ENCODE measurements around the gene BTNL3. TPM values are rescaled to one million over a fixed set of nuclear protein-coding genes. Genes with fewer than 3 reads are reported as not detected.
"Not testable (repeated sequence)": the region's sequence is repeated elsewhere in the genome, so short reads cannot be mapped to it uniquely, and the experiment has no call there.

BTNL3 gene
- total RNA-seq, 1 experiment from 2014 or later = not detected

DNA sequence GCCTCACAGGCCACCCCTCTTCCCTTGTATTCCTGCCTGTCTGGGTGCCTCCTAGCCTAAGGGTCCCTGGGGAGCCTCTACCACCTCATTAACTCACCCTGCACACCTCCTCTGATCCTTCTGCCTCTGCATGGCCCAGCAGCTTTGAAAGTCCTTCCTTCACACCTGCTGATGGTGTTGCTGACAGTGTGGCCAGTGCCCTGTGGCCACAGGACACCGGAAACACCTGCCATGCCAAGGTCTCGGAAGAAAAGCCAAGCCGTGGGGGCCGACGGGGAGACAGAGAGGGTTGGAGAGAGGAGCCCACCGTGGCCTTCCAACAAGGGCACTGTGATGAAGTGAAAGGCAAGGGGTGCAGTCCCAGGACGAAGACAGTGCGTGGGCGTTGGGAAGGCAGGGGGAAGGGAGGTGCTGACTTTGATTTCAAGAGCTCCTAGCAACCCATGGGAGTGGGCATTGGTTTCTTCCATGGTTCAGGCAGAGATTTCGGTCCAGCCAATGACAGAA is 55.5 kb downstream of the BTNL3 start:
- no peak overlapping the region for H3K4me3 ChIP-seq (ENCODE audit: low read depth, low read length, poor library complexity, severe bottlenecking)
- no peak for DNase-seq (ENCODE audit: low spot score)
- intact Hi-C loops (cut with micrococcal nuclease; ENCODE audit: unreplicated experiment) = no loop called here
- no TSS peak for BruUV-seq (replicated peaks)
- CTCF ChIA-PET = no interaction called here
- no peaks in the 10 kb centered on the region for H3K36me3 ChIP-seq (ENCODE audit: insufficient read depth, low read length, poor library complexity, severe bottlenecking)
- H3K9me3 ChIP-seq (ENCODE audit: low read depth, low read length, poor library complexity, severe bottlenecking) = no peaks in the 10 kb centered on the region
- TF ChIP-seq EZH2 (IDR thresholded peaks at IDR 0.05; ENCODE audit: borderline replicate concordance, low read depth, low read length, poor library complexity, severe bottlenecking) = no peak
- TF ChIP-seq, protein P1, sequence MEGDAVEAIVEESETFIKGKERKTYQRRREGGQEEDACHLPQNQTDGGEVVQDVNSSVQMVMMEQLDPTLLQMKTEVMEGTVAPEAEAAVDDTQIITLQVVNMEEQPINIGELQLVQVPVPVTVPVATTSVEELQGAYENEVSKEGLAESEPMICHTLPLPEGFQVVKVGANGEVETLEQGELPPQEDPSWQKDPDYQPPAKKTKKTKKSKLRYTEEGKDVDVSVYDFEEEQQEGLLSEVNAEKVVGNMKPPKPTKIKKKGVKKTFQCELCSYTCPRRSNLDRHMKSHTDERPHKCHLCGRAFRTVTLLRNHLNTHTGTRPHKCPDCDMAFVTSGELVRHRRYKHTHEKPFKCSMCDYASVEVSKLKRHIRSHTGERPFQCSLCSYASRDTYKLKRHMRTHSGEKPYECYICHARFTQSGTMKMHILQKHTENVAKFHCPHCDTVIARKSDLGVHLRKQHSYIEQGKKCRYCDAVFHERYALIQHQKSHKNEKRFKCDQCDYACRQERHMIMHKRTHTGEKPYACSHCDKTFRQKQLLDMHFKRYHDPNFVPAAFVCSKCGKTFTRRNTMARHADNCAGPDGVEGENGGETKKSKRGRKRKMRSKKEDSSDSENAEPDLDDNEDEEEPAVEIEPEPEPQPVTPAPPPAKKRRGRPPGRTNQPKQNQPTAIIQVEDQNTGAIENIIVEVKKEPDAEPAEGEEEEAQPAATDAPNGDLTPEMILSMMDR (conservative IDR thresholded peaks at IDR 0.05; ENCODE audit: low read depth, low read length) = no peak
- no peak overlapping the region for H3K27ac ChIP-seq (ENCODE audit: low read depth, low read length, poor library complexity, severe bottlenecking)
- peaks cover 74% of the 10 kb centered on the region for H3K27me3 ChIP-seq (replicated peaks; ENCODE audit: insufficient read depth, low read depth, low read length, poor library complexity)
- no peaks in the 10 kb centered on the region for H3K4me1 ChIP-seq (ENCODE audit: insufficient read depth, low read length, poor library complexity, severe bottlenecking)
- POLR2A ChIA-PET (ENCODE audit: low non-redundant PET) = no interaction called here

DNA sequence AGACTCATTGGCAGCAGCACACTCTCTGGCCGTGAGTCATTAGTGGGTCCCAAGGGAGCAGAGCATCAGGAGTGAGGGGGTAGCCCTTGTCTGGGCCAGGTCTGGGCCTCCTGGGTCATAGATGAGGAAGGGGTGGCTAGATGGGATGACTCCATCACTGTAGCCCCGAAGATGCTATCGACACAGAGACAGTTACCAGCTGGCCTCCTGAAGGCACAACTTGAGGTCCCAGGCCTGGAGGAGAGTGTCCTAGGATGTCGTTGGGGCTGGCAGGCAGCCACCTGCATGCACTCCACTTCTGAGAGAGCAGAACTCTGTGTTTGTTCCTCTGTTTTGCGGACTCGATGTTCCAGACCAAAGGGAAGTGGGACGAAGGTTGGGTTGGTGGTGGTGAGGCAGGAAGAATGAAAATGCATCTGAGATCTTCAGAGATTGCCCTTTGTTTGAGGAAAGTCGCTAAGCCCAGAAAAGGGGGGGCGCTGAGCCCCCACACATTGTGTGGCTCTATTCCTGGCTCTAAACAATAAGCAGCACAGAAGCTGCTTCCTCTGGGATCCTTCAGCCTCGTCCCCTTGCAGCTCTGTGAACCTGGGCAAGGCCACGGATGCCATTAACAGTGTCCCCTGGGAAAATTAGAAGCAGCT is 56.1 kb downstream of the BTNL3 start:
- H3K27me3 ChIP-seq (replicated peaks; ENCODE audit: insufficient read depth, low read depth, low read length, poor library complexity) = peaks cover 78% of the 10 kb centered on the region
- ChIA-PET CTCF (no interaction called here), POLR2A (ENCODE audit: low non-redundant PET) (no interaction called here)
- H3K9me3 ChIP-seq (ENCODE audit: low read depth, low read length, poor library complexity, severe bottlenecking) = no peaks in the 10 kb centered on the region
- H3K4me1 ChIP-seq (ENCODE audit: insufficient read depth, low read length, poor library complexity, severe bottlenecking) = no peaks in the 10 kb centered on the region
- BruUV-seq (replicated peaks) = no TSS peak
- H3K27ac ChIP-seq (ENCODE audit: low read depth, low read length, poor library complexity, severe bottlenecking) = no peak overlapping the region
- no peaks in the 10 kb centered on the region for H3K36me3 ChIP-seq (ENCODE audit: insufficient read depth, low read length, poor library complexity, severe bottlenecking)
- intact Hi-C loops (cut with micrococcal nuclease; ENCODE audit: unreplicated experiment) = no loop called here
- TF ChIP-seq, protein P1 (conservative IDR thresholded peaks at IDR 0.05; ENCODE audit: low read depth, low read length) = no peak
- no peak for TF ChIP-seq EZH2 (IDR thresholded peaks at IDR 0.05; ENCODE audit: borderline replicate concordance, low read depth, low read length, poor library complexity, severe bottlenecking)
- no peak overlapping the region for H3K4me3 ChIP-seq (ENCODE audit: low read depth, low read length, poor library complexity, severe bottlenecking)
- no peak for DNase-seq (ENCODE audit: low spot score)

DNA sequence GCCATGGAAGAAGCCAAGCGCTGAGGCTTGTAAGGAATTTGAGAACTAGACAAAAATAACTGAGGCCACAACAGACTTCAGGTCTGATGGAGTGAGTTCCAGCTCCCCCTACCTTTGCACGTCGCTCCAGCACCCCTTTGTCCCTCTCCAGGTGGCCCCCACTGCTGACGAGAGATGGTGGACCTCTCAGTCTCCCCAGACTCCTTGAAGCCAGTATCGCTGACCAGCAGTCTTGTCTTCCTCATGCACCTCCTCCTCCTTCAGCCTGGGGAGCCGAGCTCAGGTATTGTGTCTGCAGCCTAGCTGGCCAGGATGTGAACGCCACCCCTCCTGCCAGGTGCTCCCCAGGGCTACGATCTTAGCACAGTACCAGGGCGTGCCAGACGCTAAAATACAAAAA is 56.7 kb downstream of the BTNL3 start:
- no TSS peak for BruUV-seq (replicated peaks)

DNA sequence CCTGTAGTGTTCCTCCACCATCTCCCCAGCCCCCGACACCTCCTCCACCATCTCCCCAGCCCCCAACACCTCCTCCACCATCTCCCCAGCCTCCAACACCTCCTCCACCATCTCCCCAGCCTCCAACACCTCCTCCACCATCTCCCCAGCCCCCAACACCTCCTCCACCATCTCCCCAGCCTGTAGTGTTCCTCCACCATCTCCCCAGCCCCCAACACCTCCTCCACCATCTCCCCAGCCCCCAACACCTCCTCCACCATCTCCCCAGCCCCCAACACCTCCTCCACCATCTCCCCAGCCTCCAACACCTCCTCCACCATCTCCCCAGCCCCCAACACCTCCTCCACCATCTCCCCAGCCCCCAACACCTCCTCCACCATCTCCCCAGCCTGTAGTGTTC is 57.2 kb downstream of the BTNL3 start:
- H3K9me3 ChIP-seq (ENCODE audit: low read depth, low read length, poor library complexity, severe bottlenecking); CTCF ChIA-PET; H3K36me3 ChIP-seq (ENCODE audit: insufficient read depth, low read length, poor library complexity, severe bottlenecking); BruUV-seq (replicated peaks); H3K27ac ChIP-seq (ENCODE audit: low read depth, low read length, poor library complexity, severe bottlenecking); POLR2A ChIA-PET (ENCODE audit: low non-redundant PET); H3K4me1 ChIP-seq (ENCODE audit: insufficient read depth, low read length, poor library complexity, severe bottlenecking); DNase-seq (ENCODE audit: low spot score); intact Hi-C loops (cut with micrococcal nuclease; ENCODE audit: unreplicated experiment); H3K4me3 ChIP-seq (ENCODE audit: low read depth, low read length, poor library complexity, severe bottlenecking): not testable (repeated sequence)
- H3K27me3 ChIP-seq (replicated peaks; ENCODE audit: insufficient read depth, low read depth, low read length, poor library complexity) = peaks cover 77% of the 10 kb centered on the region

More for the DNA sequence above, 56.7 kb downstream of the BTNL3 start:
- H3K36me3 ChIP-seq (ENCODE audit: insufficient read depth, low read length, poor library complexity, severe bottlenecking) = no peaks in the 10 kb centered on the region
- POLR2A ChIA-PET (ENCODE audit: low non-redundant PET) = no interaction called here
- H3K4me3 ChIP-seq (ENCODE audit: low read depth, low read length, poor library complexity, severe bottlenecking) = no peak overlapping the region
- H3K9me3 ChIP-seq (ENCODE audit: low read depth, low read length, poor library complexity, severe bottlenecking) = no peaks in the 10 kb centered on the region
- no peaks in the 10 kb centered on the region for H3K4me1 ChIP-seq (ENCODE audit: insufficient read depth, low read length, poor library complexity, severe bottlenecking)
- DNase-seq (ENCODE audit: low spot score) = no peak
- intact Hi-C loops (cut with micrococcal nuclease; ENCODE audit: unreplicated experiment) = no loop called here
- no peak for TF ChIP-seq EZH2 (IDR thresholded peaks at IDR 0.05; ENCODE audit: borderline replicate concordance, low read depth, low read length, poor library complexity, severe bottlenecking)
- TF ChIP-seq, protein P1 (conservative IDR thresholded peaks at IDR 0.05; ENCODE audit: low read depth, low read length) = no peak
- peaks cover 78% of the 10 kb centered on the region for H3K27me3 ChIP-seq (replicated peaks; ENCODE audit: insufficient read depth, low read depth, low read length, poor library complexity)
- no peak overlapping the region for H3K27ac ChIP-seq (ENCODE audit: low read depth, low read length, poor library complexity, severe bottlenecking)
- CTCF ChIA-PET = no interaction called here

Measured in A673 (cell line).